Measurements from ENCODE around the gene IGFBP2. TPM values are rescaled to one million over a fixed set of nuclear protein-coding genes. Genes with fewer than 3 reads are reported as not detected.
A peak's percentile ranks its signal among the peaks of the same experiment; 100 is the strongest.

The IGFBP2 gene
- polyA plus RNA-seq, 1 donor (not counting 4 experiments of a cell fraction or from before 2014, with no cell fraction given), result 10.2 TPM

DNA sequence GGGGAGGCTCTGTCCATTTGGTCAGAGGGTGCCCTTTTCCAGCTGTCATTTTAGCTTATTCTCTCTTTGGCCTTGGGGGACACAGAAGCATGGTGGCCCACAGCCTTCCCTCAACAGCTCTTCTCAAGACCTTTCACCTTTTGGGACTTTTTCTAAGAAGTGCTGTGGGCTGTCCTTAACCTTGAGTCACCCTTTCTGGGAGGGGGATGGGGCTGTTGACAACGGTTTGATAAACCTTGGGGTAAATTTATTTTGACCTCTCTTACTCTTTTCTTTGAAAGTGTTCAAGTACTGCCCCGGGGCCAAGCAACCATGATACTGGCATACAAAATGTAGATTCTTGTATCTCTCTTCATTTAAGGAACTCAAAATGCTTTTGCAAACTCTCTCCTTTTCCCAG, 48.5 kb downstream of the IGFBP2 start:
- no peaks in the 10 kb centered on the region for H3K79me2 ChIP-seq (ENCODE audit: control insufficient read depth, insufficient read depth, low read length)
- no peak for FAIRE-seq
- peak overlapping the region in 1 of 3 experiments; percentile 8 for H3K4me3 ChIP-seq (ENCODE audit: control insufficient read depth in 2 of 3, extremely low read depth in 1 of 3, insufficient read depth in 2 of 3, low read depth in 1 of 3, low read length in 3 of 3)
- H2AFZ ChIP-seq (ENCODE audit: control insufficient read depth, low read length), result no peak overlapping the region
- DNase-seq (ENCODE audit: low read depth, low spot score), result no peak
- dilution Hi-C loops (cut with MboI; ENCODE audit: extremely low pct_ligation_motif_present, low sequenced_read_pairs), result no loop called here
- H4K20me1 ChIP-seq (ENCODE audit: control insufficient read depth, extremely low read depth, insufficient read depth, low read length), result no peaks in the 10 kb centered on the region
- H3K9ac ChIP-seq (ENCODE audit: control insufficient read depth, extremely low read depth, insufficient read depth, low read length), result no peak overlapping the region
- peak overlapping the region; percentile 40 for H3K4me2 ChIP-seq (ENCODE audit: control insufficient read depth, extremely low read depth, insufficient read depth, low read depth, low read length)
- no peaks in the 10 kb centered on the region for H3K9me1 ChIP-seq (ENCODE audit: control insufficient read depth, extremely low read depth, insufficient read depth, low read length)
- no peaks in the 10 kb centered on the region for H3K9me3 ChIP-seq (ENCODE audit: control insufficient read depth, low read depth, low read length)
- peaks cover 33% of the 10 kb centered on the region for H3K4me1 ChIP-seq (ENCODE audit: control insufficient read depth, extremely low read depth, insufficient read depth, low read length)
- H3K36me3 ChIP-seq (ENCODE audit: control insufficient read depth in 2 of 2, extremely low read depth in 1 of 2, insufficient read depth in 2 of 2, low read length in 2 of 2), result no peaks in the 10 kb centered on the region
- no peaks in the 10 kb centered on the region for H3K27me3 ChIP-seq (ENCODE audit: control insufficient read depth, extremely low read depth, insufficient read depth, low read length)
- no peak for TF ChIP-seq EZH2 (IDR thresholded peaks at IDR 0.05; ENCODE audit: low read length)
- TF ChIP-seq, protein P1, sequence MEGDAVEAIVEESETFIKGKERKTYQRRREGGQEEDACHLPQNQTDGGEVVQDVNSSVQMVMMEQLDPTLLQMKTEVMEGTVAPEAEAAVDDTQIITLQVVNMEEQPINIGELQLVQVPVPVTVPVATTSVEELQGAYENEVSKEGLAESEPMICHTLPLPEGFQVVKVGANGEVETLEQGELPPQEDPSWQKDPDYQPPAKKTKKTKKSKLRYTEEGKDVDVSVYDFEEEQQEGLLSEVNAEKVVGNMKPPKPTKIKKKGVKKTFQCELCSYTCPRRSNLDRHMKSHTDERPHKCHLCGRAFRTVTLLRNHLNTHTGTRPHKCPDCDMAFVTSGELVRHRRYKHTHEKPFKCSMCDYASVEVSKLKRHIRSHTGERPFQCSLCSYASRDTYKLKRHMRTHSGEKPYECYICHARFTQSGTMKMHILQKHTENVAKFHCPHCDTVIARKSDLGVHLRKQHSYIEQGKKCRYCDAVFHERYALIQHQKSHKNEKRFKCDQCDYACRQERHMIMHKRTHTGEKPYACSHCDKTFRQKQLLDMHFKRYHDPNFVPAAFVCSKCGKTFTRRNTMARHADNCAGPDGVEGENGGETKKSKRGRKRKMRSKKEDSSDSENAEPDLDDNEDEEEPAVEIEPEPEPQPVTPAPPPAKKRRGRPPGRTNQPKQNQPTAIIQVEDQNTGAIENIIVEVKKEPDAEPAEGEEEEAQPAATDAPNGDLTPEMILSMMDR (optimal IDR thresholded peaks at IDR 0.05 in 1 of 3, IDR thresholded peaks at IDR 0.05 in 1 of 3, conservative IDR thresholded peaks at IDR 0.05 in 1 of 3; ENCODE audit: extremely low read depth in 1 of 3, insufficient read depth in 2 of 3, low read length in 3 of 3), result no peak
- peak overlapping the region; percentile 4 for H3K27ac ChIP-seq (ENCODE audit: control insufficient read depth, insufficient read depth, low read length)

DNA sequence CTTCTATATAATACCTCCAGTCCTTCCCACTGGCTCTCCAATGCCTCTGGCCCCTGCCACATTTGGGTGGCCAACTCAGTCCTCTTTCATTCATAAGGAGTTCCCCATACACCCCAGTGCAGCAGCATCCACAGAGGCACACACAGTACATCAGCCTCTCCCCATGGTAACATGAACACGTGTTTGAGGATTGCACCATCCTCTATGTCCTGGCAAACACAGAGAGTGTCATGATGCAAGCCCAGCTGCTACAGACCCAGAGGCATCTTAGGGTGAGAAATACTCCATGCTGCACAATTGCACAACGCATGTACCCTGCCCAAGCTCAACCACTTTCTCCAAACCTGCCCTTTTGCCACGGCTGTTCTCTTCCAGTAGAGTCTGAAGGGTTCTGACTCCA, 50.6 kb downstream of the IGFBP2 start:
- dilution Hi-C loops (cut with MboI; ENCODE audit: extremely low pct_ligation_motif_present, low sequenced_read_pairs), result no loop called here
- Histone ChIP-seq H3K79me2 (ENCODE audit: control insufficient read depth, insufficient read depth, low read length) (no peaks in the 10 kb centered on the region), H3K4me2 (ENCODE audit: control insufficient read depth, extremely low read depth, insufficient read depth, low read depth, low read length) (no peak overlapping the region), H3K27ac (ENCODE audit: control insufficient read depth, insufficient read depth, low read length) (peak overlapping the region; percentile 19), H3K9me1 (ENCODE audit: control insufficient read depth, extremely low read depth, insufficient read depth, low read length) (no peaks in the 10 kb centered on the region), H3K36me3 (ENCODE audit: control insufficient read depth in 2 of 2, extremely low read depth in 1 of 2, insufficient read depth in 2 of 2, low read length in 2 of 2) (no peaks in the 10 kb centered on the region), H3K27me3 (ENCODE audit: control insufficient read depth, extremely low read depth, insufficient read depth, low read length) (no peaks in the 10 kb centered on the region), H3K4me1 (ENCODE audit: control insufficient read depth, extremely low read depth, insufficient read depth, low read length) (peaks cover 38% of the 10 kb centered on the region), H3K9ac (ENCODE audit: control insufficient read depth, extremely low read depth, insufficient read depth, low read length) (no peak overlapping the region), H2AFZ (ENCODE audit: control insufficient read depth, low read length) (no peak overlapping the region), H4K20me1 (ENCODE audit: control insufficient read depth, extremely low read depth, insufficient read depth, low read length) (no peaks in the 10 kb centered on the region), H3K4me3 (ENCODE audit: control insufficient read depth in 2 of 3, extremely low read depth in 1 of 3, insufficient read depth in 2 of 3, low read depth in 1 of 3, low read length in 3 of 3) (no peak overlapping the region), H3K9me3 (ENCODE audit: control insufficient read depth, low read depth, low read length) (no peaks in the 10 kb centered on the region)
- FAIRE-seq (peak; percentile 99), DNase-seq (ENCODE audit: low read depth, low spot score) (peak; percentile 77)
- TF ChIP-seq, protein P1 (optimal IDR thresholded peaks at IDR 0.05 in 1 of 3, IDR thresholded peaks at IDR 0.05 in 1 of 3, conservative IDR thresholded peaks at IDR 0.05 in 1 of 3; ENCODE audit: extremely low read depth in 1 of 3, insufficient read depth in 2 of 3, low read length in 3 of 3), result no peak
- TF ChIP-seq EZH2 (IDR thresholded peaks at IDR 0.05; ENCODE audit: low read length), result no peak

Measured in keratinocyte (primary cell).